Esophagus mucosa (tissue), 1 donor: ENCODE measurements around the gene PCDHGC3. TPM values are rescaled to one million over a fixed set of nuclear protein-coding genes. Genes with fewer than 3 reads are reported as not detected.
A peak's percentile ranks its signal among the peaks of the same experiment; 100 is the strongest.
"Not testable (repeated sequence)": the region's sequence is repeated elsewhere in the genome, so short reads cannot be mapped to it uniquely, and the experiment has no call there.

Experiments
- ATAC-seq: fragments of 200-7000 bp; cut with Tn5 transposase; one replicate; pipeline ENCODE4 v1.9.1; 2020
- total RNA-seq: library from RNA; stranded (reverse); gene quantifications from one replicate; pipeline ENCODE4 v1.2.4, GENCODE V29; 2023
- donor health status: DM: yes; HTN: yes; CAD: no.

Gene PCDHGC3
- 38.8 TPM for total RNA-seq

GRCh38 chr5:141475625-141476131 is at the start of gene PCDHGC3:
TSS of gene PCDHGC3 (plus strand) at chr5:141475966. CDS start at chr5:141476117, 151 bp downstream.
- peak; percentile 98 for ATAC-seq

- ATAC-seq: no peak
Measured at GRCh38 chr5:141427783-141428426, 47.9 kb upstream of the PCDHGC3 start.

GRCh38 chr5:141430332-141431113 is 45.2 kb upstream of the PCDHGC3 start, which contains the start of gene PCDHGA12:
TSS of gene PCDHGA12 (plus strand) at chr5:141430507. CDS start at chr5:141430760, 253 bp downstream.
- no peak for ATAC-seq

GRCh38 chr5:141431286-141431685 is 44.5 kb upstream of the PCDHGC3 start:
- no peak for ATAC-seq

- not testable (repeated sequence) for ATAC-seq
Measured at GRCh38 chr5:141432308-141432707, 43.5 kb upstream of the PCDHGC3 start.

GRCh38 chr5:141432726-141433125 is 43.0 kb upstream of the PCDHGC3 start:
- not testable (repeated sequence) for ATAC-seq

- ATAC-seq: no peak
Measured at GRCh38 chr5:141434006-141434405, 41.8 kb upstream of the PCDHGC3 start.

- no peak for ATAC-seq
Measured at GRCh38 chr5:141437221-141437620, 38.5 kb upstream of the PCDHGC3 start.

- ATAC-seq: no peak
Measured at GRCh38 chr5:141439411-141440141, 36.2 kb upstream of the PCDHGC3 start.

- no peak for ATAC-seq
Measured at GRCh38 chr5:141440341-141440740, 35.4 kb upstream of the PCDHGC3 start.

GRCh38 chr5:141441571-141442170 is 34.1 kb upstream of the PCDHGC3 start:
- ATAC-seq: no peak

GRCh38 chr5:141465351-141465750 is 10.4 kb upstream of the PCDHGC3 start:
- no peak for ATAC-seq

GRCh38 chr5:141476132-141476911 is 556 bp downstream of the PCDHGC3 start:
- peak; percentile 61 for ATAC-seq

- ATAC-seq: no peak
Measured at GRCh38 chr5:141477044-141477575, 1.3 kb downstream of the PCDHGC3 start.

GRCh38 chr5:141477815-141478214 is 2.0 kb downstream of the PCDHGC3 start:
- ATAC-seq: no peak

GRCh38 chr5:141478321-141478945 is 2.7 kb downstream of the PCDHGC3 start:
- peak; percentile 62 for ATAC-seq

GRCh38 chr5:141479776-141480175 is 4.0 kb downstream of the PCDHGC3 start:
- no peak for ATAC-seq

- no peak for ATAC-seq
Measured at GRCh38 chr5:141483902-141484301, 8.1 kb downstream of the PCDHGC3 start.

- ATAC-seq: no peak
Measured at GRCh38 chr5:141484310-141484640, 8.5 kb downstream of the PCDHGC3 start.

- ATAC-seq: no peak
Measured at GRCh38 chr5:141484641-141485311, 9.0 kb downstream of the PCDHGC3 start, which contains the start of gene PCDHGC4. TSS of gene PCDHGC4 (plus strand) at chr5:141485030. CDS start at chr5:141485174, 144 bp downstream.
